NCI-H69 (cell line): ENCODE results near the gene NAV2.

Source experiments
- DNase-seq: peaks from one replicate; lab custom pipeline; 2025; lab: John Stamatoyannopoulos, UW

The NAV2 gene

DNA sequence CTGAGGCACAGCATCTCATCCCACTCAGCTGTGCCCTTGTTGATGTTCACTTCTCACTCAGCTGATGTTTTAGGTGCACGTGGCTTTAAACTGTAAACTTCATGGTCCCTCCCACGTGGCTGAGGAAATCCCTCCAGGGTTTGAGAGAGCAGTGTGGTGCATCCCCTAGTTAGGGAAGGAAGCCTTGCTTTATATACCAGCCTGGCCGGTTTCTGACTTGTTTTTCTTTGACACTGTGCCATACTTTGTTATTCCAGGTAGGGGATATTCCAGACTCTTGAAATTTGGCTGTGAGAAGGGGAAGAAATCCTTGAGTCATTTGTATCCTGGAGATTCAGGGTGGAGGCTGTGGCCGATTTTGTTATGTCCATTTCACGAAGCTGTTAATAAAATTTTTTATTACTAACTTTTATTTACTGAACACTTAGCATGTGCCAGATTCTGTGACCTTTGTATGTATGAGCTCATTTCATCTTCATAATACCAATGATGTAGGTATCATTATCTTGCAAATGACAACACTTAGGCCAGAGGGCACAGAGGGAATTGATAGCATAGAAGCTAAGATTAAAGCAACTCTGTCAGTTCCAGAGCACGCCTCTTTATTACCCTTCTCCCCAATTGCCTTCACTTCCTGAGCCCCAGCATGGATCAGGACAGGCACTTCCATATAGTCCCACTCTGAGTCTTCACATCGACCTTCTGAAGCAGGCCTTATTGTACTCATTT lies 116.6 kb downstream of the NAV2 start:
- DNase-seq: peak; percentile 36

DNA sequence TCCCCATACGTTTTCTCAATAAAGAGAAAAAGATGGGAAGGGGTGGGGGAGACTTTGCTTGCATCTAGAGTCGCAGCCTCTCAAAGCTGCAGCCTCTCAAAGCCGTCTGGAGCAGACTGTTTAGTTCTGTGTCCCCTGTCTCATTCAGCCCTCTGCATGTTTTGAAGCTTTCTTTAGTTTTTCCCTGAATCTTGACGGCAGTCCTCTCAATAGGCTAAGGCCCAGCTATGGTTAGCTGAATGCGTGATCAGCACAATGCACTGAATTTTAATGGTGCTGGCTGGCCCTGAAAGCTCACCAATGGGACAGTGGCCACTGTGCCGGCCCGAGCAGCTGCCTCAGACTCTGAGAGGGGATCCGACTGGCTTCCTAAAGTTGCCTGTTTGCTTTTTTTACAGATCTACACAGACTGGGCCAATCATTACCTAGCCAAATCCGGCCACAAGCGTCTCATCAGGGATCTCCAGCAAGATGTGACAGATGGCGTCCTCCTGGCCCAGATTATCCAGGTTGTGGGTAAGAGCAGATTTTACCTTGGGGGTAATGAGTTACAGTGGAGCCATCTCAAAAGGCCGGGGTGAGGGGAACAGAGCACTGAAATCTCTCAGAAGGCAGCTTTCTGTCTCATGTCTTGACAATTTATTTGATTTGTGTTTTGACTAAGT lies 119.6 kb downstream of the NAV2 start:
- DNase-seq: peak; percentile 39

DNA sequence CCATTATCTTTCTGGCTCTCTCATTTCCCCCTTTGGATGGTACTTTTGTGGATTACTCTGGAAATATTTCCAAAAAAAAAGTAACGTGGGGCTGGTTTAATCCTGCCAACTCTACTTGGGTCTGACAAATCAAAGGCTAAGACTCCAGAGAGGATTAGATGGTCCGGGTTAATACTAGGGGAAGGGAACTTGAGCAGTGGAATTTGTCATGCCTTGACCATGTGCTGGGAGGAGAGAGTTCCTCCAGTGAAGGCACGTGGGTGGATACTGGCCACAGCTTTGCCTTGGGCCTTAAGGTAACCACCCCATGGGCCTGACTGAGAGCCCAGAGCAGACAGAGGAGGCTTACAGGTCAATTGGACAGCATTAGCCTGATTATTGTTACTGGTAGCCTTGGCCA lies 120.3 kb downstream of the NAV2 start:
- DNase-seq: no peak

DNA sequence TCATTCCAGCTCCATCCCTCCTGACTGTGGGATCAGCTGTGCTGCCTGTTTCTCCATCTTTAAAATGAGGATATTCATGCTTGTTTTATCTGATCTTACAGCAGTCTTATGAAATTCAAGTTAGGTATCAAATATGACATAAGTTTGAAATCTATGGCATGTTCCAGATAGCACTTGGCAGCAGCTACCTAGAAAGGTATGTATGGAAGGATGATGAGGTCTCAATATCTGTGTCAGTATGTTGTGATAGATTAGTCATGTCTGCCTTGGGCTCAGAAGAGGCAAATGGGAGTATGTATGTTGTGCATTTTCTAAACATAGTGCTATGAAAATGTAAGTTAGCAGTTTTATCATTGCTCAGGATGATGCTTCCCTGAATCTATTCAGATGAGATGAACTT lies 122.1 kb downstream of the NAV2 start:
- DNase-seq: no peak

DNA sequence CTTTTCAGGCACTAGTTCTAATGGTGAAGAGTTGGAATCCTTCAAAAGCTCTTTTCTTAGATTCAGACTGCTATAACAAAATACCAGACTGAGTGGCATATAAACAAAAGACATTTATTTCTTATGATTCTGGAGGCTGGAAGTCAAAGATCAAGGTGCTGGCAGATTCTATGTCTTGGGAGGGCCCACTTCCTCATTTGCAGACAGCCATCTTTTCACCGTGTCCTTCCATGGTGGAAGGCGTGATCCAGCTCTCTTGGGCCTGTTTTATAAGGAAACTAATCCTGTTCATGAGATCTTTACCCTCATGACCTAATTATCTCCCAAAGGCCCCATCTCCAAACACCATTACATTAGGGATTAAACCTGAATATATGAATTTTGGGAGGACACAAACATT lies 124.0 kb downstream of the NAV2 start:
- DNase-seq: no peak

DNA sequence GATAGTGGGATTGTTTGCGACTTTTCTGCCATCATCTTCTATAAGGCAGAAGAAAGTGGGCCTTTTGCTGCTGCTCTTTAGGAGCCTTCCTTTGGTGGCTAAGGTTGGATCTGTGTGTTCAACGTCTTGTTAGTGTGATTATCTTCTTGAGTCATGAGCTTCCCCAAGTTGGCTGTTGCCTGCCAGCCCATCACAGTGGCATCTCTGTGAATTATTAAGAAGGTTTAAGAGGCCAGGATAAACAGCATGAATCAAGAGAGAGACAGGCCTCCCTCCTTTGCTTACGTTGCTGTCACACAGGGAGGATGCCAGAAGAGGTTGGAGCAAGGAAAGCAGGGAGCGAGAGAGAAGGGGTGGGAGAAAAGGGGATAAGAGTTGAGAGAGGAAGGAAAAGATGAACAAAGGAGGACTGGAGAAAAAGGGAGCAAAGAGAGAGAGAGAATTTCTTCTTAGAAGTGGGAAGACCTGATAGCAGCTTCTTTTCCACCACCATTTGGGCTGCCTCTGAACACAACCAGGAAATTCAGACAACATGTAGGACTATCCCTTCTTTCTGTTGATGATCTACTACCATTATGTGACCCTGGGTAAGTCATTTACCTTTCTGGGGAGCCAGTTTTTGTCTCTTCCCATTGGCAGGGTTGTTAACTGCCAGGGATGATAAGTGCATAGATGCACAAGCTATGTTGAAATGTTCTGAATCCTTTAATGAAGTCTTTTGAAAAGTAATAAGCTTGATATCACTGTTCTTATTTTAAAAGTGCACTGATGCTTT lies 126.5 kb downstream of the NAV2 start:
- no peak for DNase-seq

DNA sequence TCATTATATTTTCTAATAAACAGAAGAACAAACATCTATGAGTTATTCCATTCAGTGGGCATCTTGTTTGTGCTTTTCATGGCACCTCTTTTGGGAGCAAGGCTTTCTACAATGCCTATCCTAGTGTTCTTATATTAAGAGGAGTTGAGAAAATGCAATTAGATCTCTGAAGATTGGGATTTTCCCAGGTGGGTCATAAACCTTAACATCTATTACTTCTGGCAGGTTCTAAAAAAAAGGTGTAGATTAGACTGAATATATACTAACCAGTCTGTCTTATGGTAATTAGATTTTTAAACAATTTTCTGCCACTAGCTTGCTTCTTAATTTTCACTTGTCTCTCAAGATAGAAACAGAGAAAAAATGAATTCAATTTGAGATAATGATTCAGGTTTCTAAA lies 128.3 kb downstream of the NAV2 start:
- no peak for DNase-seq

DNA sequence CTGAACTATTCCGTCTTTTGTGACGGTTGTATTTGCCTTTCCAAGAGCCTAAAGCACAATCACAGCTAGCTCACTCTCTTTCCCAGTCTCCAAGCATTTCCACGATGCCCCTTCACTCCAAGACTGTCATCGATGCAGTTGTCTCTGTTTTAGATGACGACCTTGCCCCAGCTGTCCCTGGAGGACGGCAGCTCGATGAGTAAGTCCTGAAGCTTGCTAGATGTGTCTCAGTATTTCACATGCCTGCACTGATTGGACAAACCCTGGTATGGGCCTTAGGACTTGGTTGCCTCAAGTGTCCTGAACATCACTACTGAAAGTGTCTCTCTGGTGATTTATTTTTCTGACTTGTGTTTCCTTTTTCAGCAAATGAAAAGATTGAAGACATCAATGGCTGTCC lies 129.9 kb downstream of the NAV2 start:
- DNase-seq: no peak

DNA sequence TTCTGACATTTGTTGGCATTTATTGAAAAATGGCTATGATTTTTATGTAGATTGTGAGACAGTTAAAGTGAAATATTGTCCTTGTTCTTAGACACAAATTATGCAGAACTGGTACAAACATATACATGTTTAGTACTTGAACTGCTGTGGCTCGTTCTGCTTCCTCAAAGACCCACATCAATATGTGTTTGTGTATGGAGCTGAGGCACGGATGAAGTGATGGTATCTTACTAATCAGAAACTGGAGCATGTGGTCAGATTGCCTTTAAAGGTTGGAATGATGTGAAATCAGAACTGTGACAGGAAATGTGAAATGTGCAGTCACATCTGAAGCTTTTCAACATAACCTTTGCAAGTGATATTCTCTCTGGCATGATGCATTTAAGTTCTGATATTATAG lies 130.4 kb downstream of the NAV2 start:
- no peak for DNase-seq

DNA sequence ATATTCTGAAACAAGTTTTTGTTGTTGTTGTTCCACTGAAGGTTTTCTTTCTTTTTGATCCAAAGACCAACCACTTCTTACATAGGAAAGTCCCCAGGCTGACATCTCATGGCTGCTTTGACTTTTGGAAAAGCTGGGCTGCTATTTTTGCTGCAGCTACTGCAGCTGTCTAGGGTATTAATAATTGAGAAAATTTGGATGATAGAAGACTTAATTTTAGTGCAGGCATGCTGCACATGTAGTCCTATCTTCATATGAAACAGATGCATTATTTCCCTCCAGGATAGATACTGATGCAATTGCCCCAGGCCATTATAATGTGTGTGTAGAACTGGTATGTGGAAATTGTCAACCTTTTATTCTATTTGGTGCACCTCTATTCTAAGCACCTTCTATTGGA lies 131.4 kb downstream of the NAV2 start:
- no peak for DNase-seq

DNA sequence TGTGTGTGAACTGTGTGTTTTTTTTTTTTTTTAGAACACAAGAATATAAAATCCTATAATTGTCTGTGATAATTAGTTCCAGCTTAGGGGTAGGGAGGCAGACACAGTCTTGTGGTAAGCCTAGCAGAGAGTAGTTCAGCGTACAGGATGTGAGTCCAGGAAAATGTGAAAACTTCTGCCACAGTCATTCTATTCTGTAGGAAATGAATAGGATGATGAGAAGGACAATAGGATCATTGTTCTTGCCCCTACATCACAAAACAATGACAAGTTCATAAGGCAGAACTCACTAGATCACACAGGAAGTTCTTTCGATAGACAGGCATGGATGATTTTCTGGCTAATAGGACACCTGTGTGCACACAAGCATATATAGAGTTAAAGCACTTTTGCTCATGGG lies 132.2 kb downstream of the NAV2 start:
- no peak for DNase-seq

DNA sequence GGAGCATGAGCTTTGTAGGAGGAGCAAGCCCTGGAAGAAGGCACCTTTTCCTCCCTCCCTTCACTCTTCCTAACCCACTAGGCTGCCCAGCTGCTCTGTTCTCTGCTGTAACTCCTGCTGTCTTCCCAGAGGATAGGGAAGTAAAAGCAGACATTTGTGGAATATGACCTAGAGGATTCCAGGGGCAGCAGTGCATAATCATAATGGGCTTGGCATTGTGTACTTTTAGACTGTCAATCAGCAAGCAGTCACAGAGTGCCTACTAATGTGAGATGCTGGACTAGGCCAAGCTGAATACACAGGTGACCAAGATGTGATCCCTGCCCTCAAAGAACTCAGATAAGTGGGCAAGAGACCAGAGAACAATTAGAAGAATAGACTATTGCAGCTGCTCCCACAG lies 133.0 kb downstream of the NAV2 start:
- peak; percentile 43 for DNase-seq

DNA sequence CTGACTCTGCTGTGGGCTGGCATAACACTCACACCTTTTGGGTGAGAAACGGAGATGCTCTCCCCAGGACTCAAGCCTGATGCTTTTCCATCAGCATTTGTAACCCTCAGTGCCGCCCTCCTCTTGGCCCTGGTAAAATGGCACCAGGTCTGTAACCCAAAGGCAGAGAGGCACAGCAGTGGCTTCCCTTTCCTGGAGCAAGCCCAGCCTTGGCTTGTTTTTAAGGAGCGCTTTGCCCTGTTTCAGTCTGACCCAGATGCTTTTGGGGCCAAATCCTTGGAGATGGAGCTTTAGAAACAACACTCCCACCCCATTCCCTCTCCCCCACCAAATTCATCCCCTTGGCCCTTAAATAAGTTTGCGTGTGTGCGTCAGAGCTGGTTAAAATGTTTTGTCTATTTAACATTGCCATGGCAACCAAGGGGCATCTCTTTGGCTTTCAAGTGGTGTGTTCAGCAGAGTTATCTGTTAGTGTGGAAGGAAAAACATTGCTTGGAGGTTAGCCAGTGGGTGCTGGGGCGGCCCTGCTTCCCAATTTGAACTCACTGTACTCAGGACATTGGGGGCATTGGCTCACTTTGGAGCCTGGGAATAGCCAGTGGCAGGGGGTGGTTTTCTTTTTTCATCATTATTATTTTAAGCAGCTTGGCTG lies 134.1 kb downstream of the NAV2 start:
- no peak for DNase-seq

DNA sequence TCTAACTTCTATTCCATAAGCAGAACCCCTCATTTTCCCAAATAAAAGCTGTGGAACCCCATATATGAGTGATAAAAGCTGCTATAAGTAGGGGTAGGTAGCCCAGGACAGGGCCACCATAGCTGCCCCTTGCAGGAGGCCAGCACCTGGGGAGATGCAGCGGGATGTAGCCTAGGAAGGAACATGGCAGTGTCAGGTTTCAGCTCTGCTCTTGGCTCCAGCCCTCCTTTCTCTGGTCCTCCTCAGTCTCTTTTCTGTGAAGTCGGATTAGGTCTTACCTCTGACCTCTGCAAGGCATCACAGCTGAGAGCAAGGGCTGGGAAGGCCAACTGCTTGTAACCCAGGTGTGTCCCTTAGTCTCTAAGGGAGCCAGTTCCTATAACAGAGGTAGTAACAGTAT lies 135.6 kb downstream of the NAV2 start:
- peak; percentile 42 for DNase-seq

DNA sequence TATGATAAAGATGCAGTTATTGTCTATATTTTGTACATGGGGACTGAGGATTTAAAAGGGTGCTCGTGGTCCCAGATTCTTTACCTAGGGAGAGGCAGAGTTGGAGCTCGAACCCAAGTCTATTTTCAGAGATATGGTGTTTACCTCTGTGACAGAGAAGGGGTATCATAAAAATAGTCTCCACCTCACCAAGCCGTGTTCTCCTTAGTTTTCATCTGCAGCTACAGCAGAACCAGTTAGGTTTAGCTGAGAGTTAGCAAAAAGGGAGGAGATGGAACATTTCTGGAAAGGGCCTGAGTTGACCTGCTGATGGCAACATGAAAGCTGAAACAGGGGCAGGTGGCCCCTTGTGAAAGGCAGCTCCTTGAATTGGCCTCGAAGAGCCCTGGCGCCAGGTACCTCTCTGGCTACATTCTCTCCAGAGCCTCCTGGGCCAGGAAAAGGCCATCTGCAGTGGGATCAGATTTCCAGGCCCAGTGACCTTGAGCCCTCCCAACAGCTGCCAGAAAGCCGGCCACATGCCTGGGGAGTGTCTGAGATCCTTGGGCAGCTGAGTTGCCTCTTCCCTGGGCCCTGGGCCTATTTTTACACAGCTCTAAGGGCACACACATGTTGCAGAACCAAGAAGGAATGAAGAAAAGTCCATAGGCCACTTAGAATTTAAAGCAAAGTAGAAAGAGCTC lies 136.6 kb downstream of the NAV2 start:
- DNase-seq: peak; percentile 33

DNA sequence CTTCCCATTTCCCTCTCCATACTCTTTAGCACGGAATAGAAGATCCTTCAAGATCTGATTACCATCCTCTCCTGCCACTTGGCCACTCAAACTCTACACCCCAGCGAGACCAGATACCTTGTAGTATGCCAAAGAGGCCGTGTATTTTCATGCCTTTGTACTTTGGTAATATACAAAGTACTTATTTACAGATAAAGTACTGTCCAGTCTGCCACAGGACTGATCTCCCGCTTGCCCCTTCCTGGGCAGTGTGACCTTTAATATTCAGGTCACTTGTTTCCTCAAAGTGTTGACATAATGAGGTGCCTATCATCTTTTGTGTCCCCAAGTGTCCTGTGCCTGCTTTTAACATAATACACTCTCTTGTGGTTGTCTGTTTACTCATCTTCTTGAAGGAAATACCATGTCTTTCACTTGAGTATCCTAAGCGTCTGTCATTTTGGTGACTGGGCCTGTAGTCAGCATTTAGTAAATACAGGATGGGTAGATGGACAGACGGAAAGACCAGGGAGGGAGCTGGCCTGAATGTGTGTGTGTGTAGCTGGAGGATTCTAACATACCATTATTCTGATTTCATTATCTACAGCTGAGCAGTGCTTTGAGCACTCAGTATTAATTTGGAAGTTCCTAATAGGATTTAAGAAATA lies 137.4 kb downstream of the NAV2 start:
- DNase-seq: no peak

DNA sequence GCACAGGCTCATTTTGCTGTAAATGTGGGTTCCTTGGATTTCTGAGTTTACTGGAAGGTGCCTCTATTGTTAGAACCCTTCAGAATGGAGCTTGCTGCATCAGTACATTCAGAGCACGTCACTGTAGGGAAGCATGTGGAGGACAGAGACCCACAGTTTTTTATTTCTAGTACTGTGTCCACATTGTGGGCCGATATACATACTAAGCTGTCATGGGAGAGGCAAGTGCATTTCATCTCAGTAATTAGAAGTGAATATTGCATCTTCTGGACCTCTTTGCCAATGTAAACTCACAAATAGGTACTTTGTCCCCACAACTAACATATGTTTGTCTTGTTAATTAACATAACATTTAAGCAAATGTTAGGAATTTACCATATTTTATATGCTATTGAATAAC lies 139.7 kb downstream of the NAV2 start:
- DNase-seq: no peak

DNA sequence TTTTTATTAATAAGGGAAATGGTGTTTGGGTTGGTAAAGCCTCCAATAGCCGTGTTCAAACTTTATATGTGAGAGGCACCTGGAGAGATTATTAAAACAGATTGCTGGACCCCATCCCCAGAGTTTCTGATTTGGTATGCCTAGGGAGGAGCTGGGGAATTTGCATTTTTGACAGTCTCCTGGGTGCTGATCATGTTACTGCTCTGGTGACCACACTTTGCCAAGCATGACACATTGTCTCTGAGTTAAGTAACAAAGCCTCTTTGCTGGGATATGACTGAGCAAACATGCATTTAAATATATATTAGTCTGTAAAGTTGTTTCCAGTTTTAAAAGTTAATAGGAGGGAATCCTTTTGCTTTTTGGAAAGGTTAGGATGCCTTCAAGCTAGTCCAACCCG lies 140.4 kb downstream of the NAV2 start:
- no peak for DNase-seq

DNA sequence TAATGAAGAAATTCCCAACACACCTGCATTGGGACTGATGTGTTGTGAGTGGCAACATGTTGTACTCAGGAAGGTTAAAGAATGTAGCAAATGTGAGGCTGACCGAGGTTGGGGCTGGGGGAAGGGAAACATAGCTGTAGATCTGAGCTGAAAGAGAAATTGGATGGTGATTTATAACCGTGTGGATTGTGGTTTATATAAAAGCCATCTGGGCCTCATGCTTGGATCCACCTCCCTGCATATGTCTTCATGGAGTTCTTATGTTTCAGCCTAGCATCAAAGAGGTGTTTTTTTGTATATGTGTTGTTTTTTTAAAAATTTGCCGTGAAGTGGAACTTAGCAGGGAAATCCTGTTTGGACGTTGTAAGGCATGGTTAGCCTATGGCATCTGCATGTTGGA lies 141.3 kb downstream of the NAV2 start:
- peak; percentile 19 for DNase-seq

DNA sequence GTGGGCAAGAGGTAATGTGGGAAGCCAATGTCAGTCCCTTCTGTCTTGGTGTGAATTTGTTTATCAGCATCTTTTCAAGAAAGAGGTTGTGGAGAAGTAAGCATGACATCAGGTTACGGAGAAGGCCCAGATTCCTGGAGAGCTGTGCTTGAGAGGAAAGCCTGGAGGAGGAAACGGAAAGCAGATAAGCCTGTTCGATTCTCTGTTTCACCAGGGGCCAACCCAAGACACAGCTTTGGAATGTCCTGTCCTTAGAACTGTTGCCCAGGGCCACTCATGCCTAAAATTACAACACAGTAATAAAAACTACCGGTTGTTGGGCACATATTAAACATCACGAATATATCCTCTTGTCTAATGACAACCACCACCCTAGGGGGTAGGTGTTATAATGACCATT lies 148.5 kb downstream of the NAV2 start:
- no peak for DNase-seq

DNA sequence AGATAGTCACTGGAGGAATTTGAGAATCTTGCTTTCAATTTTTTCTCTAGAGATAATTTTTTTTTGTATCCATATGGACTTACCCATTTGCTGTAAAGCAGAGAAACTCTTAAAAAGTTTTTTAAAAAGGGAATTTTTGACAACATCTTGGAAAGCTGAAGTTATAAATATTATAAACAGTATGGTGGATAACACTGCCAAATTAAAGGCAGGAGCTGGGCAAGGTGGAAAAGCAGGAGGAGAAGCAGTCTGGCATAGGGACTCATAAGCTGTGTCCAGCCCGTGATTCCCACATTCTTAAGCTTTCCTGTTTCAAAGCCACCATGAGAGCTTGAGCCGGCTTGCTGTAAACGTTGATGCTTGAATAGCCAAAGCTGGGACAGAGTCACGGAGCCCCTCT lies 149.5 kb downstream of the NAV2 start:
- no peak for DNase-seq
